HG03354 (cell line): ENCODE results near the gene RPP25.
"Not testable (repeated sequence)": the region's sequence is repeated elsewhere in the genome, so short reads cannot be mapped to it uniquely, and the experiment has no call there.

ENCODE experiments used
- ATAC-seq: cut with Tn5 transposase; IDR thresholded peaks from one replicate; pipeline ENCODE4 v1.9.1; 2021; ENCODE audit warnings: mild to moderate bottlenecking; ENCODE audit not compliant: unreplicated experiment, poor library complexity, severe bottlenecking

RPP25 gene

GRCh38 chr15:74964794-74965193, 8.2 kb upstream of the RPP25 start:
- no peak for ATAC-seq

GRCh38 chr15:74963213-74963612, 6.6 kb upstream of the RPP25 start:
- no peak for ATAC-seq

- no peak for ATAC-seq
Measured at GRCh38 chr15:74962671-74963070, 6.1 kb upstream of the RPP25 start.

- no peak for ATAC-seq
Measured at GRCh38 chr15:74962219-74962618, 5.6 kb upstream of the RPP25 start.

GRCh38 chr15:74961616-74962015, 5.0 kb upstream of the RPP25 start:
- ATAC-seq: no peak

- no peak for ATAC-seq
Measured at GRCh38 chr15:74960995-74961588, 4.5 kb upstream of the RPP25 start.

- no peak for ATAC-seq
Measured at GRCh38 chr15:74960286-74960685, 3.7 kb upstream of the RPP25 start.

- no peak for ATAC-seq
Measured at GRCh38 chr15:74959586-74959939, 3.0 kb upstream of the RPP25 start.

- ATAC-seq: no peak
Measured at GRCh38 chr15:74958908-74959585, 2.5 kb upstream of the RPP25 start.

- ATAC-seq: no peak
Measured at GRCh38 chr15:74958320-74958907, 1.8 kb upstream of the RPP25 start.

- ATAC-seq: no peak
Measured at GRCh38 chr15:74957476-74958035, 984 bp upstream of the RPP25 start.

- ATAC-seq: peak; percentile 60
Measured at GRCh38 chr15:74955796-74956647, 550 bp downstream of the RPP25 start.

- ATAC-seq: no peak
Measured at GRCh38 chr15:74955017-74955416, 1.6 kb downstream of the RPP25 start.

GRCh38 chr15:74954515-74954914, 2.1 kb downstream of the RPP25 start:
- ATAC-seq: no peak

- no peak for ATAC-seq
Measured at GRCh38 chr15:74951006-74951405, 5.6 kb downstream of the RPP25 start.

GRCh38 chr15:74950078-74950908, 6.3 kb downstream of the RPP25 start:
- ATAC-seq: no peak

GRCh38 chr15:74937590-74938371, 18.8 kb downstream of the RPP25 start, which contains the start of gene COX5A:
COX5A (minus strand) TSS chr15:74938073; CDS start chr15:74938014, 59 bp downstream.
- ATAC-seq: peak; percentile 91

- no peak for ATAC-seq
Measured at GRCh38 chr15:74937272-74937589, 19.3 kb downstream of the RPP25 start.

- ATAC-seq: not testable (repeated sequence)
Measured at GRCh38 chr15:74935193-74935592, 21.4 kb downstream of the RPP25 start.
